H9 (cell line): ENCODE data around the gene LPAR6. TPM values are rescaled to one million over a fixed set of nuclear protein-coding genes. Genes with fewer than 3 reads are reported as not detected.

Experiments
- DNase-seq: peaks from one replicate; pipeline ENCODE4 v3.0.0-alpha.2; 2017
- H2AFZ ChIP-seq: one replicate; pipeline ENCODE4 v1.6.1; 2013; ENCODE audit warnings: mild to moderate bottlenecking, low read length, control low read depth, moderate library complexity
- H2AK5ac ChIP-seq: 2 replicates; pipeline ENCODE4 v1.6.1; 2013; ENCODE audit warnings: low read length, control low read depth, mixed read lengths; ENCODE audit not compliant: insufficient read length
- H2BK120ac ChIP-seq: one replicate; pipeline ENCODE4 v1.6.1; 2013; ENCODE audit warnings: low read depth, mild to moderate bottlenecking, low read length, control low read depth, inconsistent platforms; ENCODE audit not compliant: poor library complexity, severe bottlenecking
- H2BK12ac ChIP-seq: 2 replicates; pipeline ENCODE4 v1.6.1; 2013; ENCODE audit warnings: low read length, control low read depth, mixed read lengths, low read depth; ENCODE audit not compliant: insufficient read length
- H2BK15ac ChIP-seq: 2 replicates; pipeline ENCODE4 v1.6.1; 2013; ENCODE audit warnings: low read depth, low read length, control low read depth
- H2BK20ac ChIP-seq: one replicate; pipeline ENCODE4 v1.6.1; 2013; ENCODE audit warnings: low read depth, mild to moderate bottlenecking, low read length, control low read depth, inconsistent platforms; ENCODE audit not compliant: poor library complexity, severe bottlenecking
- H2BK5ac ChIP-seq: 2 replicates; pipeline ENCODE4 v1.6.1; 2013; ENCODE audit warnings: low read length, control low read depth, mixed read lengths; ENCODE audit not compliant: insufficient read length
- H3K14ac ChIP-seq: 2 replicates; pipeline ENCODE4 v1.6.1; 2013; ENCODE audit warnings: low read length, control low read depth; ENCODE audit not compliant: insufficient read depth
- H3K18ac ChIP-seq: 2 replicates; pipeline ENCODE4 v1.6.1; 2013; ENCODE audit warnings: low read depth, mild to moderate bottlenecking, mixed read lengths, low read length, control low read depth; ENCODE audit not compliant: insufficient read length
- H3K23ac ChIP-seq: 2 replicates; pipeline ENCODE4 v1.6.1; 2013; ENCODE audit warnings: low read length, control low read depth, mixed read lengths, low read depth; ENCODE audit not compliant: insufficient read length
- H3K23me2 ChIP-seq: 2 replicates; pipeline ENCODE4 v1.6.1; 2013; ENCODE audit warnings: low read depth, mild to moderate bottlenecking, mixed read lengths, low read length, control low read depth; ENCODE audit not compliant: insufficient read length, poor library complexity, severe bottlenecking
- H3K27ac ChIP-seq: 2 replicates; pipeline ENCODE4 v1.5.1; 2013; ENCODE audit warnings: low read length, control low read depth, mixed read lengths, low read depth; ENCODE audit not compliant: insufficient read length
- H3K27me3 ChIP-seq: 2 replicates; pipeline ENCODE4 v1.6.1; 2013; ENCODE audit warnings: low read length, control low read depth, inconsistent platforms; ENCODE audit not compliant: insufficient read depth
- H3K4ac ChIP-seq: 2 replicates; pipeline ENCODE4 v1.6.1; 2013; ENCODE audit warnings: low read depth, mild to moderate bottlenecking, control low read depth, inconsistent platforms, low read length, moderate library complexity
- H3K4me1 ChIP-seq: 2 replicates; pipeline ENCODE4 v1.6.1; 2013; ENCODE audit warnings: low read length, control low read depth, inconsistent platforms; ENCODE audit not compliant: insufficient read depth
- H3K4me2 ChIP-seq: 2 replicates; pipeline ENCODE4 v1.6.1; 2013; ENCODE audit warnings: low read length, control low read depth, mixed read lengths; ENCODE audit not compliant: insufficient read length, insufficient read depth
- H3K56ac ChIP-seq: 2 replicates; pipeline ENCODE4 v1.6.1; 2013; ENCODE audit warnings: low read depth, mild to moderate bottlenecking, mixed read lengths, low read length, control low read depth; ENCODE audit not compliant: insufficient read length
- H3K79me1 ChIP-seq: 2 replicates; pipeline ENCODE4 v1.6.1; 2013; ENCODE audit warnings: low read depth, mild to moderate bottlenecking, moderate library complexity, low read length, control low read depth, inconsistent platforms; ENCODE audit not compliant: insufficient read depth, poor library complexity, severe bottlenecking
- H3K79me2 ChIP-seq: 2 replicates; pipeline ENCODE4 v1.6.1; 2013; ENCODE audit warnings: low read length, control low read depth, inconsistent platforms; ENCODE audit not compliant: insufficient read depth
- H3K9ac ChIP-seq: 2 replicates; pipeline ENCODE4 v1.6.1; 2013; ENCODE audit warnings: low read length, control low read depth, mixed read lengths; ENCODE audit not compliant: insufficient read length; ENCODE audit errors: extremely low read depth
- H3K9me3 ChIP-seq: one replicate; pipeline ENCODE4 v1.6.1; 2013; ENCODE audit warnings: low read depth, low read length, inconsistent platforms; ENCODE audit not compliant: control insufficient read depth
- H3T11ph ChIP-seq: one replicate; pipeline ENCODE4 v1.6.1; 2013; ENCODE audit warnings: mild to moderate bottlenecking, low read length, control low read depth, inconsistent platforms
- H4K20me1 ChIP-seq: one replicate; pipeline ENCODE4 v1.6.1; 2013; ENCODE audit not compliant: control insufficient read depth, insufficient read length, insufficient read depth
- H4K5ac ChIP-seq: 2 replicates; pipeline ENCODE4 v1.6.1; 2013; ENCODE audit warnings: low read depth, mild to moderate bottlenecking, mixed read lengths, low read length, control low read depth; ENCODE audit not compliant: insufficient read length
- H4K8ac ChIP-seq: replicated peaks from 2 replicates; pipeline ENCODE4 v1.6.1; 2013; ENCODE audit warnings: low read length, control low read depth, mixed read lengths, low read depth; ENCODE audit not compliant: insufficient read length
- H4K91ac ChIP-seq: 2 replicates; pipeline ENCODE4 v1.6.1; 2013; ENCODE audit warnings: low read depth, mild to moderate bottlenecking, moderate library complexity, mixed read lengths, low read length, control low read depth; ENCODE audit not compliant: insufficient read length
- H3K27ac Mint-ChIP-seq, 3 experiments: 2 replicates in 2 of 3; 3 replicates in 1 of 3; pipeline ENCODE4 v1.8.0; 2020 to 2021; ENCODE audit warnings: mixed read lengths in 3 of 3, mild to moderate bottlenecking in 1 of 3, moderate library complexity in 1 of 3
- H3K27me3 Mint-ChIP-seq: 2 replicates; pipeline ENCODE4 v1.8.0; 2021; ENCODE audit warnings: low read depth, mild to moderate bottlenecking, moderate library complexity, mixed read lengths
- H3K36me3 Mint-ChIP-seq, 3 experiments: 2 replicates in 2 of 3; 3 replicates in 1 of 3; pipeline ENCODE4 v1.8.0; 2020 to 2021; ENCODE audit warnings: low read depth in 3 of 3, mixed read lengths in 3 of 3; ENCODE audit not compliant: insufficient read depth in 1 of 3
- H3K4me1 Mint-ChIP-seq, 2 experiments: 2 replicates each; pipeline ENCODE4 v1.8.0; 2020; ENCODE audit warnings: mixed read lengths in 2 of 2
- H3K4me3 Mint-ChIP-seq, 2 experiments: 2 replicates in 1 of 2; 3 replicates in 1 of 2; pipeline ENCODE4 v1.8.0; 2020 to 2021; ENCODE audit warnings: mild to moderate bottlenecking in 2 of 2, mixed read lengths in 2 of 2, moderate library complexity in 1 of 2
- H3K9me3 Mint-ChIP-seq, 2 experiments: 2 replicates in 1 of 2; 3 replicates in 1 of 2; pipeline ENCODE4 v1.8.0; 2020; ENCODE audit warnings: mild to moderate bottlenecking in 2 of 2, mixed read lengths in 2 of 2, moderate library complexity in 1 of 2
- total RNA-seq: library from RNA; stranded (reverse); gene quantifications from 2 replicates; pipeline ENCODE4 v1.2.1, GENCODE V29; 2021
- TF ChIP-seq, protein P1 (sequence below): fragments of 200-600 bp; sonication (generic); conservative IDR thresholded peaks from 3 replicates; pipeline ENCODE4 v1.8.0; 2021; ENCODE audit warnings: antibody characterized with exemption, mild to moderate bottlenecking

LPAR6 gene
- total RNA-seq, 1 experiment from 2014 or later, result 4.2 TPM

DNA sequence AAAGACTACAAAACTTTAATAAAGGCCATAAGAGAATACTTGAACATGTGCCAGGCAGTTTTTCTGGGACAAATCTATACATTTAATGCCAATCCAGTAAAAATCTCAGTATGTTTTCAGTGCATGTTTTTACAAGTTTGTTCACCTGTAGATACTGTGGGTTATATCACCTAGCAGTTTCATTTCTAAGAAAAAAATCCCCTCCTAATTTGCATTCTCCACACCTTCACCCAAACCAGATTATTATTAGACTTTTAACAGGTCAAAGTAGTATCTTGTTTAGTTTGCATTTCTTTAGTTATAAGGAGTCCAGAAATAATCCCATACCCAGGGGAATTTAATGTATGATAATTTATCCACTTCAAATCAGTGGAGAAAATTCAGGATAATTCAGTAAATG, 17.0 kb upstream of the LPAR6 start:
- no peak overlapping the region for H4K5ac ChIP-seq
- no peaks in the 10 kb centered on the region for H3K79me2 ChIP-seq
- no peak overlapping the region for H2BK15ac ChIP-seq
- H3K23ac ChIP-seq, result no peak overlapping the region
- no peaks in the 10 kb centered on the region for H3K79me1 ChIP-seq
- no peak overlapping the region for H2AK5ac ChIP-seq
- H4K91ac ChIP-seq, result no peak overlapping the region
- no peak for DNase-seq
- no peak overlapping the region for H3K14ac ChIP-seq
- Mint-ChIP-seq H3K9me3 (no peaks in the 10 kb centered on the region; a peak in 1 of 5 replicates), H3K36me3 (peaks cover 2 to 5% (median 5%) of the 10 kb centered on the region in 3 experiments; a peak in 5 of 7 replicates), H3K4me1 (no peaks in the 10 kb centered on the region; a peak in 1 of 4 replicates), H3K27me3 (no peaks in the 10 kb centered on the region), H3K27ac (no peak overlapping the region), H3K4me3 (no peak overlapping the region)
- no peak overlapping the region for H3K4ac ChIP-seq
- H3K27me3 ChIP-seq, result no peaks in the 10 kb centered on the region
- no peak overlapping the region for H2BK12ac ChIP-seq
- H3K27ac ChIP-seq, result no peak overlapping the region
- no peak overlapping the region for H3T11ph ChIP-seq
- H4K20me1 ChIP-seq, result no peaks in the 10 kb centered on the region
- H3K9me3 ChIP-seq, result no peaks in the 10 kb centered on the region
- no peak overlapping the region for H2BK20ac ChIP-seq
- no peak overlapping the region for H3K56ac ChIP-seq
- H4K8ac ChIP-seq, result no peak overlapping the region
- no peak overlapping the region for H2AFZ ChIP-seq
- H2BK5ac ChIP-seq, result no peak overlapping the region
- no peaks in the 10 kb centered on the region for H3K23me2 ChIP-seq
- H3K9ac ChIP-seq, result no peak overlapping the region
- H2BK120ac ChIP-seq, result no peak overlapping the region
- TF ChIP-seq, protein P1, sequence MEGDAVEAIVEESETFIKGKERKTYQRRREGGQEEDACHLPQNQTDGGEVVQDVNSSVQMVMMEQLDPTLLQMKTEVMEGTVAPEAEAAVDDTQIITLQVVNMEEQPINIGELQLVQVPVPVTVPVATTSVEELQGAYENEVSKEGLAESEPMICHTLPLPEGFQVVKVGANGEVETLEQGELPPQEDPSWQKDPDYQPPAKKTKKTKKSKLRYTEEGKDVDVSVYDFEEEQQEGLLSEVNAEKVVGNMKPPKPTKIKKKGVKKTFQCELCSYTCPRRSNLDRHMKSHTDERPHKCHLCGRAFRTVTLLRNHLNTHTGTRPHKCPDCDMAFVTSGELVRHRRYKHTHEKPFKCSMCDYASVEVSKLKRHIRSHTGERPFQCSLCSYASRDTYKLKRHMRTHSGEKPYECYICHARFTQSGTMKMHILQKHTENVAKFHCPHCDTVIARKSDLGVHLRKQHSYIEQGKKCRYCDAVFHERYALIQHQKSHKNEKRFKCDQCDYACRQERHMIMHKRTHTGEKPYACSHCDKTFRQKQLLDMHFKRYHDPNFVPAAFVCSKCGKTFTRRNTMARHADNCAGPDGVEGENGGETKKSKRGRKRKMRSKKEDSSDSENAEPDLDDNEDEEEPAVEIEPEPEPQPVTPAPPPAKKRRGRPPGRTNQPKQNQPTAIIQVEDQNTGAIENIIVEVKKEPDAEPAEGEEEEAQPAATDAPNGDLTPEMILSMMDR, result no peak
- no peak overlapping the region for H3K4me2 ChIP-seq
- no peaks in the 10 kb centered on the region for H3K4me1 ChIP-seq
- no peak overlapping the region for H3K18ac ChIP-seq
